ENCODE measurements around the gene TXNDC12.
A peak's percentile ranks its signal among the peaks of the same experiment; 100 is the strongest.

The TXNDC12 gene

GRCh38 chr1:51990478-51990965, 64.5 kb downstream of the TXNDC12 start, which contains the start of gene RAB3B:
RAB3B (minus strand) TSS chr1:51990700; CDS start chr1:51977117, 13,583 bp downstream.
- peak; percentile 56 for DNase-seq

- DNase-seq, result no peak
Measured at GRCh38 chr1:51989582-51990477, 65.2 kb downstream of the TXNDC12 start.

GRCh38 chr1:51988254-51988653, 66.7 kb downstream of the TXNDC12 start:
- DNase-seq, result no peak

- DNase-seq, result no peak
Measured at GRCh38 chr1:51986718-51987117, 68.3 kb downstream of the TXNDC12 start.

- no peak for DNase-seq
Measured at GRCh38 chr1:51982161-51982560, 72.8 kb downstream of the TXNDC12 start.

GRCh38 chr1:51981555-51981954, 73.4 kb downstream of the TXNDC12 start:
- no peak for DNase-seq

- DNase-seq, result no peak
Measured at GRCh38 chr1:51978099-51978498, 76.9 kb downstream of the TXNDC12 start.

- DNase-seq, result no peak
Measured at GRCh38 chr1:51976846-51977602, 78.0 kb downstream of the TXNDC12 start.

- no peak for DNase-seq
Measured at GRCh38 chr1:51973587-51974474, 81.2 kb downstream of the TXNDC12 start.
